ENCODE measurements around the gene ZRANB3.

Gene ZRANB3

DNA sequence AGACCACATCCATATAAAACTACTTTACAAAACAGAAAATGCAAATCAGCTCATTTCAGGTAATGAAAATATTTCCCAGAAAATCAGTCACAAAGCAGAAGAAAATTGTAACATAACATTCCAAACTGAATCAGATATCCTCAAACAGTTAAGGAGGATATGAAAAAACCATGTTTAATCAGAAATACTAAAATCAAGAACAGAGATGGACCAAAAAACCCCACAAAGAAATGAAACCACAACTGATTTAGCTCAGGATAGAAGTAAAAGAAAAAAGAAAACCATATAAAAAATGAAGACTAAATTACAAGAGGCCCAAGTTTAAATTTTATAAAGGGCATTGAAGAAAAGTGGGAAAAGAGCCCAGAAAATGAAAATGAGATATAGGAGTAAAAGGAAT, 376.1 kb downstream of the ZRANB3 start:
- no peak overlapping the region for H3K27ac ChIP-seq
- peaks cover 85% of the 10 kb centered on the region for H3K36me3 ChIP-seq (ENCODE audit: insufficient read depth, low read length)
- H3K9ac ChIP-seq (ENCODE audit: insufficient read length), result no peak overlapping the region
- DNase-seq (ENCODE audit: low read depth, low spot score), result no peak
- no peak for TF ChIP-seq POLR2AphosphoS5 (IDR thresholded peaks at IDR 0.05; ENCODE audit: borderline replicate concordance, low read depth, low read length)
- TF ChIP-seq FOXP2 (optimal IDR thresholded peaks at IDR 0.05; ENCODE audit: control extremely low read depth, extremely low read length, insufficient read depth), result no peak
- no peak for TF ChIP-seq EZH2 (IDR thresholded peaks at IDR 0.05)
- no peak overlapping the region for H3K4me3 ChIP-seq
- H3K9me3 ChIP-seq (ENCODE audit: low read depth, low read length), result no peaks in the 10 kb centered on the region

- H3K36me3 ChIP-seq (ENCODE audit: insufficient read depth, low read length), result peaks cover 69% of the 10 kb centered on the region
These were observed 378.7 kb downstream of the ZRANB3 start for GRCh38 chr2:135152361-135152760.

GRCh38 chr2:135151615-135152014, 379.4 kb downstream of the ZRANB3 start:
- H3K36me3 ChIP-seq (ENCODE audit: insufficient read depth, low read length), result peaks cover 62% of the 10 kb centered on the region
- no peak overlapping the region for H3K4me3 ChIP-seq
- TF ChIP-seq FOXP2 (optimal IDR thresholded peaks at IDR 0.05; ENCODE audit: control extremely low read depth, extremely low read length, insufficient read depth), result no peak
- no peak for TF ChIP-seq EZH2 (IDR thresholded peaks at IDR 0.05)
- no peak for TF ChIP-seq POLR2AphosphoS5 (IDR thresholded peaks at IDR 0.05; ENCODE audit: borderline replicate concordance, low read depth, low read length)
- H3K27ac ChIP-seq, result no peak overlapping the region
- no peaks in the 10 kb centered on the region for H3K9me3 ChIP-seq (ENCODE audit: low read depth, low read length)
- no peak for DNase-seq (ENCODE audit: low read depth, low spot score)
- H3K9ac ChIP-seq (ENCODE audit: insufficient read length), result no peak overlapping the region

More at GRCh38 chr2:135152361-135152760, 378.7 kb downstream of the ZRANB3 start:
- no peak for TF ChIP-seq EZH2 (IDR thresholded peaks at IDR 0.05)
- no peak overlapping the region for H3K27ac ChIP-seq
- H3K9ac ChIP-seq (ENCODE audit: insufficient read length), result no peak overlapping the region
- no peaks in the 10 kb centered on the region for H3K9me3 ChIP-seq (ENCODE audit: low read depth, low read length)
- no peak overlapping the region for H3K4me3 ChIP-seq
- no peak for DNase-seq (ENCODE audit: low read depth, low spot score)

DNA sequence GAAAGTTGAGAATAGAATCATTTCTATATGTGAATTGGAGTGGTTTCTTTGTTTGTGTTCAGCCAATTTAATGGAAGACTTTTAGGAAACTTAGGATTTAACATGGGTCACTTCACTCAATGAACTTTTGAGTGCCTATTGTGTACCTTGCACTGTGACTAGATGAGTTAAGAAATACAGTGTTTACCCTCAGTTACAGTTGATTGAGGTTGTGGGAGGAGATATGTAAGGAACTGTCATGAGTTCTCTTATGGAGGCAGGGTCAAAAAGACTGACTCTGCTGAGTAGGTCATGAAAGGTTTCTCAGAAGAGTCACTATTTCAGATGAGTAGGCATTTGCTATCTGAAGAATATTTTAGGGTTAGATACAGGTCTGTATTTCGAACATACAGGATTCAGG, 380.3 kb downstream of the ZRANB3 start:
- Histone ChIP-seq H3K36me3 (ENCODE audit: insufficient read depth, low read length) (peaks cover 54% of the 10 kb centered on the region), H3K4me3 (no peak overlapping the region), H3K9ac (ENCODE audit: insufficient read length) (no peak overlapping the region), H3K27ac (no peak overlapping the region), H3K9me3 (ENCODE audit: low read depth, low read length) (no peaks in the 10 kb centered on the region)
- no peak for DNase-seq (ENCODE audit: low read depth, low spot score)
- no peak for TF ChIP-seq EZH2 (IDR thresholded peaks at IDR 0.05)
- TF ChIP-seq POLR2AphosphoS5 (IDR thresholded peaks at IDR 0.05; ENCODE audit: borderline replicate concordance, low read depth, low read length), result no peak
- no peak for TF ChIP-seq FOXP2 (optimal IDR thresholded peaks at IDR 0.05; ENCODE audit: control extremely low read depth, extremely low read length, insufficient read depth)

DNA sequence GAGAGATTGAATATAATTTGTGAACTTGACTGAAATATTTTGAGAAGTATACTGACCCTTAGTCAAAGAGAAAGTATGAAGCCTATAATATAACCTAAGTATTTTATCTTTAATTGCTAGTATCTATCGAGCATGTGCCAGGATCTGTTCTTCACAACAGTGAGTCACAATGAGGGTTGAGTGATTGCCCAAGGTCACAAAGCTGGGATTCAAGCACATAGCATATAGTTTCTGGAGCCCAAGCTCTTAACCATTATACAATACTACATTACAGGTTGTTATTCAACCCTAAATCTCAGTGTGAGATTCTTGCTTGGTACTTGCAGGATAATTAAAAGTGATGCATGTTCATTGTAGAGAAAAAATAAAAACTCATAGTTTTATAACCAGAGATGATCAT, 381.8 kb downstream of the ZRANB3 start:
- Histone ChIP-seq H3K9me3 (ENCODE audit: low read depth, low read length) (no peaks in the 10 kb centered on the region), H3K9ac (ENCODE audit: insufficient read length) (no peak overlapping the region), H3K36me3 (ENCODE audit: insufficient read depth, low read length) (peaks cover 47% of the 10 kb centered on the region), H3K4me3 (no peak overlapping the region), H3K27ac (no peak overlapping the region)
- no peak for DNase-seq (ENCODE audit: low read depth, low spot score)
- TF ChIP-seq POLR2AphosphoS5 (IDR thresholded peaks at IDR 0.05; ENCODE audit: borderline replicate concordance, low read depth, low read length) (no peak), EZH2 (IDR thresholded peaks at IDR 0.05) (no peak), FOXP2 (optimal IDR thresholded peaks at IDR 0.05; ENCODE audit: control extremely low read depth, extremely low read length, insufficient read depth) (no peak)

GRCh38 chr2:135144343-135144742, 386.7 kb downstream of the ZRANB3 start:
- no peak for TF ChIP-seq EZH2 (IDR thresholded peaks at IDR 0.05)
- no peak for TF ChIP-seq POLR2AphosphoS5 (IDR thresholded peaks at IDR 0.05; ENCODE audit: borderline replicate concordance, low read depth, low read length)
- TF ChIP-seq FOXP2 (optimal IDR thresholded peaks at IDR 0.05; ENCODE audit: control extremely low read depth, extremely low read length, insufficient read depth), result no peak
- Histone ChIP-seq H3K9ac (ENCODE audit: insufficient read length) (no peak overlapping the region), H3K36me3 (ENCODE audit: insufficient read depth, low read length) (peaks cover 40% of the 10 kb centered on the region), H3K9me3 (ENCODE audit: low read depth, low read length) (no peaks in the 10 kb centered on the region), H3K4me3 (no peak overlapping the region), H3K27ac (no peak overlapping the region)
- no peak for DNase-seq (ENCODE audit: low read depth, low spot score)

- Histone ChIP-seq H3K9me3 (ENCODE audit: low read depth, low read length) (no peaks in the 10 kb centered on the region), H3K9ac (ENCODE audit: insufficient read length) (no peak overlapping the region), H3K27ac (no peak overlapping the region), H3K36me3 (ENCODE audit: insufficient read depth, low read length) (peaks cover 50% of the 10 kb centered on the region), H3K4me3 (no peak overlapping the region)
- TF ChIP-seq FOXP2 (optimal IDR thresholded peaks at IDR 0.05; ENCODE audit: control extremely low read depth, extremely low read length, insufficient read depth) (no peak), EZH2 (IDR thresholded peaks at IDR 0.05) (no peak), POLR2AphosphoS5 (IDR thresholded peaks at IDR 0.05; ENCODE audit: borderline replicate concordance, low read depth, low read length) (no peak)
- no peak for DNase-seq (ENCODE audit: low read depth, low spot score)
These were observed 388.7 kb downstream of the ZRANB3 start for GRCh38 chr2:135142323-135142722.

- H3K9me3 ChIP-seq (ENCODE audit: low read depth, low read length), result no peaks in the 10 kb centered on the region
- TF ChIP-seq FOXP2 (optimal IDR thresholded peaks at IDR 0.05; ENCODE audit: control extremely low read depth, extremely low read length, insufficient read depth) (no peak), EZH2 (IDR thresholded peaks at IDR 0.05) (no peak), POLR2AphosphoS5 (IDR thresholded peaks at IDR 0.05; ENCODE audit: borderline replicate concordance, low read depth, low read length) (no peak)
- H3K27ac ChIP-seq, result no peak overlapping the region
- peaks cover 67% of the 10 kb centered on the region for H3K36me3 ChIP-seq (ENCODE audit: insufficient read depth, low read length)
- DNase-seq (ENCODE audit: low read depth, low spot score), result no peak
- H3K4me3 ChIP-seq, result no peak overlapping the region
- no peak overlapping the region for H3K9ac ChIP-seq (ENCODE audit: insufficient read length)
These were observed 390.4 kb downstream of the ZRANB3 start for GRCh38 chr2:135140606-135141005.

DNA sequence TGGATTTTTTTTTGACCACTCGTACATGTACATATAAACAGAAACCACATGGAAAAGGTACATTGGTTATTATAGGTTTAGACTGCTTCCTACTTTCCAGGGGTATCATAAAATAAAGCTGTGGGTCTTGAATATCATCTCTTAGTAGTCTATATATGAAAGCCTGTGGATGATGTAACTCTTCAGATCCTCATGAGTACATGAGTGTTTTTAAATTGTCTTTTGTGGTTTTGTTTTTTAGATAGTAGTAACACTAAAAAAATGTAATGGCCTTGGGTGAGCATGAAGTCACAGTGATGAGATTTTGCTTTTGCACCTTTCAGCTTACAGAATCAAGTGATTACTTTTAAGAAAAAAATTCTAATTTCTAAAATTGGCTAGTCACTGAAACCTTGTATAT, 398.7 kb downstream of the ZRANB3 start:
- DNase-seq (ENCODE audit: low read depth, low spot score), result no peak
- Histone ChIP-seq H3K27ac (peak overlapping the region; percentile 49; the same call in 1 of the 2 replicates), H3K9me3 (ENCODE audit: low read depth, low read length) (no peaks in the 10 kb centered on the region), H3K9ac (ENCODE audit: insufficient read length) (no peak overlapping the region), H3K36me3 (ENCODE audit: insufficient read depth, low read length) (peaks cover 71% of the 10 kb centered on the region), H3K4me3 (no peak overlapping the region)
- TF ChIP-seq POLR2AphosphoS5 (IDR thresholded peaks at IDR 0.05; ENCODE audit: borderline replicate concordance, low read depth, low read length) (no peak), EZH2 (IDR thresholded peaks at IDR 0.05) (no peak), FOXP2 (optimal IDR thresholded peaks at IDR 0.05; ENCODE audit: control extremely low read depth, extremely low read length, insufficient read depth) (no peak)
